Liver (tissue), 9 donors: ENCODE measurements around the gene AMD1. TPM values are rescaled to one million over a fixed set of nuclear protein-coding genes. Genes with fewer than 3 reads are reported as not detected.

ENCODE experiments used
- DNase-seq: peaks from one replicate; pipeline ENCODE4 v3.0.0-alpha.2; 2017; ENCODE audit warnings: low spot score
- H3K27ac ChIP-seq, 2 donors: one replicate each; pipeline ENCODE4 v1.7.0; 2013; ENCODE audit warnings: inconsistent platforms in 2 of 2, low read length in 2 of 2, control low read depth in 1 of 2, low read depth in 1 of 2, mild to moderate bottlenecking in 1 of 2
- H3K27me3 ChIP-seq, 4 donors: one replicate each; pipeline versions ENCODE4 v1.6.1 to v1.7.0; 2013; ENCODE audit warnings: low read length in 3 of 4, inconsistent platforms in 1 of 4, mild to moderate bottlenecking in 1 of 4, moderate library complexity in 1 of 4; ENCODE audit not compliant: control insufficient read depth in 4 of 4, insufficient read depth in 4 of 4
- H3K36me3 ChIP-seq, 4 donors: one replicate each; pipeline versions ENCODE4 v1.6.1 to v1.7.0; 2013; ENCODE audit warnings: low read length in 3 of 4, mild to moderate bottlenecking in 3 of 4, low read depth in 1 of 4, moderate library complexity in 1 of 4; ENCODE audit not compliant: control insufficient read depth in 4 of 4, insufficient read depth in 3 of 4
- H3K4me1 ChIP-seq, 4 donors: one replicate each; pipeline versions ENCODE4 v1.6.1 to v1.7.0; 2013; ENCODE audit warnings: low read length in 3 of 4, mild to moderate bottlenecking in 3 of 4, moderate library complexity in 1 of 4; ENCODE audit not compliant: control insufficient read depth in 4 of 4, insufficient read depth in 4 of 4
- H3K4me3 ChIP-seq, 3 donors: one replicate each; pipeline versions ENCODE4 v1.6.1 to v1.7.0; 2013; ENCODE audit warnings: low read length in 3 of 3, control low read depth in 1 of 3, low read depth in 1 of 3, mild to moderate bottlenecking in 1 of 3
- H3K9ac ChIP-seq, 2 donors: one replicate each; pipeline ENCODE4 v1.7.0; 2013; ENCODE audit warnings: low read length in 2 of 2, mild to moderate bottlenecking in 2 of 2, moderate library complexity in 2 of 2, control low read depth in 1 of 2, low read depth in 1 of 2
- H3K9me3 ChIP-seq, 4 donors: one replicate each; pipeline versions ENCODE4 v1.6.1 to v1.7.0; 2013; ENCODE audit warnings: low read length in 3 of 4; ENCODE audit not compliant: control insufficient read depth in 4 of 4
- EGR1 ChIP-seq, 2 donors: IDR thresholded peaks; 2 replicates each; pipeline ENCODE4 v1.6.1; 2016 to 2018; ENCODE audit warnings: antibody characterized with exemption in 2 of 2, low read depth in 2 of 2
- FOXA1 ChIP-seq: IDR thresholded peaks from 2 replicates; pipeline ENCODE4 v1.6.1; 2016; ENCODE audit warnings: antibody characterized with exemption
- FOXA2 ChIP-seq: IDR thresholded peaks from 2 replicates; pipeline ENCODE4 v1.6.1; 2016; ENCODE audit warnings: antibody characterized with exemption
- GABPA ChIP-seq, 2 donors: IDR thresholded peaks in 1 of 2; conservative IDR thresholded peaks in 1 of 2; 2 replicates each; pipeline ENCODE4 v1.6.1; 2016; ENCODE audit warnings: antibody characterized with exemption in 2 of 2, mild to moderate bottlenecking in 1 of 2, moderate library complexity in 1 of 2
- HNF4A ChIP-seq, 2 donors: conservative IDR thresholded peaks; 2 replicates each; pipeline ENCODE4 v1.6.1; 2016; ENCODE audit warnings: antibody characterized with exemption in 2 of 2, mild to moderate bottlenecking in 2 of 2
- HNF4G ChIP-seq: IDR thresholded peaks from 2 replicates; pipeline ENCODE4 v1.6.1; 2016; ENCODE audit warnings: antibody characterized with exemption
- JUND ChIP-seq, 2 donors: IDR thresholded peaks; 2 replicates each; pipeline ENCODE4 v1.6.1; 2016; ENCODE audit warnings: antibody characterized with exemption in 2 of 2
- NR2F2 ChIP-seq: IDR thresholded peaks from 2 replicates; pipeline ENCODE4 v1.6.1; 2016; ENCODE audit warnings: antibody characterized with exemption
- RAD21 ChIP-seq, 2 donors: IDR thresholded peaks; 2 replicates each; pipeline ENCODE4 v1.6.1; 2016; ENCODE audit warnings: antibody characterized with exemption in 2 of 2, mild to moderate bottlenecking in 2 of 2
- RXRA ChIP-seq, 2 donors: IDR thresholded peaks; 2 replicates each; pipeline ENCODE4 v1.6.1; 2017 to 2018; ENCODE audit warnings: antibody characterized with exemption in 2 of 2, mild to moderate bottlenecking in 1 of 2
- SP1 ChIP-seq: IDR thresholded peaks from 2 replicates; pipeline ENCODE4 v1.6.1; 2018; ENCODE audit warnings: antibody characterized with exemption, mild to moderate bottlenecking
- TAF1 ChIP-seq: conservative IDR thresholded peaks from 2 replicates; pipeline ENCODE4 v1.6.1; 2016; ENCODE audit warnings: antibody characterized with exemption, mild to moderate bottlenecking
- YY1 ChIP-seq: IDR thresholded peaks from 2 replicates; pipeline ENCODE4 v1.6.1; 2016; ENCODE audit warnings: antibody characterized with exemption, mild to moderate bottlenecking
- ZBTB33 ChIP-seq: IDR thresholded peaks from 2 replicates; pipeline ENCODE4 v1.6.1; 2016; ENCODE audit warnings: antibody characterized with exemption
- WGBS: extraction: QIAGEN DNeasy Blood & Tissue Kit; methylation state at CpG from one replicate; pipeline ENCODE4 v1.1.7; 2013; 5-methylcytosine and 5-hydroxymethylcytosine counted together
- polyA plus RNA-seq, 2 donors: library from polyadenylated mRNA; stranded (reverse) in 1 of 2; unstranded in 1 of 2; fragments of 200-250 nt in 1 of 2; fragments of >200 nt in 1 of 2; fragmentation: Nextera tagmentation in 1 of 2; extraction: Ambion mirVana in 1 of 2; gene quantifications; one replicate each; pipeline versions ENCODE4 v1.2.1 to v1.2.3, GENCODE V29; 2013 to 2015
- total RNA-seq, 2 donors: library from RNA; depleted of rRNA; stranded (reverse); fragments of >200 nt; gene quantifications; one replicate each; pipeline ENCODE4 v1.2.3, GENCODE V29; 2014
- TF ChIP-seq, protein P1 (sequence below): IDR thresholded peaks from 2 replicates; pipeline ENCODE4 v1.6.1; 2016; ENCODE audit warnings: antibody characterized with exemption
- TF ChIP-seq, protein P2 (sequence below): fragments of 150-350 bp; IDR thresholded peaks from 2 replicates; pipeline ENCODE4 v1.5.1; 2017; ENCODE audit warnings: improper control_type of control experiment, low read depth, low read length; ENCODE audit not compliant: missing input control
- TF ChIP-seq, protein P3 (sequence below): IDR thresholded peaks from 2 replicates; pipeline ENCODE4 v1.6.1; 2016; ENCODE audit warnings: antibody characterized with exemption, mild to moderate bottlenecking
- TF ChIP-seq, protein P4 (sequence below): IDR thresholded peaks from 2 replicates; pipeline ENCODE4 v1.6.1; 2016; ENCODE audit warnings: antibody characterized with exemption
- donor health status: healthy.
- donor health status: healthy.
- donor health status: healthy.
- donor health status: healthy.
- donor health status: healthy.

Gene AMD1
- total and polyA plus RNA-seq, 4 donors = 14.5 to 46.4 (median 32.7) TPM

DNA sequence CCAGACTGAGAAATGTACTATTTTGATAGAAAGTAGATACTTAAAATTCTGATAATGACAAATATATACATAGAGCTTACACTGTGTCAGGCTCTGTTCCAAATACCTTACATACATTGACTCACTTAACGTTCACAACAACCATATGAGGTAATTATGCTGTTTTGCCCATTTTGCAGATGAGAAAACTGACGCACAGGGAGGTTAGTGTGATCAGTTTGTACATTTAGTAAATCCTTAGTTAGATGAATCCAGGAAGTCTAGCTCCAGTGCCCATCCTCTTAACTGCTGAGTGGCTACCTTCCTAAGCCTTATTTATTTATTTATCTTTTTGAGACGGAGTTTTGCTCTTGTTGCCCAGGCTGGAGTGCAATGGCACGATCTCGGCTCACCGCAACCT, 60.6 kb downstream of the AMD1 start:
- Histone ChIP-seq H3K9ac (no peak overlapping the region), H3K27ac (no peak overlapping the region), H3K4me3 (no peak overlapping the region), H3K36me3 (no peaks in the 10 kb centered on the region), H3K9me3 (no peaks in the 10 kb centered on the region), H3K4me1 (no peaks in the 10 kb centered on the region), H3K27me3 (no peaks in the 10 kb centered on the region)
- no peak for DNase-seq
- WGBS = 91% methylated on average over 6 of the region's 6 CpGs
- TF ChIP-seq TAF1 (no peak), YY1 (no peak), FOXA2 (no peak), GABPA (IDR thresholded peaks at IDR 0.05 in 1 of 2, conservative IDR thresholded peaks at IDR 0.05 in 1 of 2) (no peak), EGR1 (IDR thresholded peaks at IDR 0.05; ENCODE audit: low read depth in 2 of 2) (no peak), SP1 (no peak), HNF4A (conservative IDR thresholded peaks at IDR 0.05) (no peak), JUND (IDR thresholded peaks at IDR 0.05) (no peak), HNF4G (no peak), NR2F2 (no peak), FOXA1 (no peak), RAD21 (IDR thresholded peaks at IDR 0.05) (no peak), RXRA (IDR thresholded peaks at IDR 0.05) (no peak), ZBTB33 (no peak)
- TF ChIP-seq, protein P1, sequence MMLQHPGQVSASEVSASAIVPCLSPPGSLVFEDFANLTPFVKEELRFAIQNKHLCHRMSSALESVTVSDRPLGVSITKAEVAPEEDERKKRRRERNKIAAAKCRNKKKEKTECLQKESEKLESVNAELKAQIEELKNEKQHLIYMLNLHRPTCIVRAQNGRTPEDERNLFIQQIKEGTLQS = no peak
- TF ChIP-seq, protein P2, sequence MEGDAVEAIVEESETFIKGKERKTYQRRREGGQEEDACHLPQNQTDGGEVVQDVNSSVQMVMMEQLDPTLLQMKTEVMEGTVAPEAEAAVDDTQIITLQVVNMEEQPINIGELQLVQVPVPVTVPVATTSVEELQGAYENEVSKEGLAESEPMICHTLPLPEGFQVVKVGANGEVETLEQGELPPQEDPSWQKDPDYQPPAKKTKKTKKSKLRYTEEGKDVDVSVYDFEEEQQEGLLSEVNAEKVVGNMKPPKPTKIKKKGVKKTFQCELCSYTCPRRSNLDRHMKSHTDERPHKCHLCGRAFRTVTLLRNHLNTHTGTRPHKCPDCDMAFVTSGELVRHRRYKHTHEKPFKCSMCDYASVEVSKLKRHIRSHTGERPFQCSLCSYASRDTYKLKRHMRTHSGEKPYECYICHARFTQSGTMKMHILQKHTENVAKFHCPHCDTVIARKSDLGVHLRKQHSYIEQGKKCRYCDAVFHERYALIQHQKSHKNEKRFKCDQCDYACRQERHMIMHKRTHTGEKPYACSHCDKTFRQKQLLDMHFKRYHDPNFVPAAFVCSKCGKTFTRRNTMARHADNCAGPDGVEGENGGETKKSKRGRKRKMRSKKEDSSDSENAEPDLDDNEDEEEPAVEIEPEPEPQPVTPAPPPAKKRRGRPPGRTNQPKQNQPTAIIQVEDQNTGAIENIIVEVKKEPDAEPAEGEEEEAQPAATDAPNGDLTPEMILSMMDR = no peak
- TF ChIP-seq, protein P3, sequence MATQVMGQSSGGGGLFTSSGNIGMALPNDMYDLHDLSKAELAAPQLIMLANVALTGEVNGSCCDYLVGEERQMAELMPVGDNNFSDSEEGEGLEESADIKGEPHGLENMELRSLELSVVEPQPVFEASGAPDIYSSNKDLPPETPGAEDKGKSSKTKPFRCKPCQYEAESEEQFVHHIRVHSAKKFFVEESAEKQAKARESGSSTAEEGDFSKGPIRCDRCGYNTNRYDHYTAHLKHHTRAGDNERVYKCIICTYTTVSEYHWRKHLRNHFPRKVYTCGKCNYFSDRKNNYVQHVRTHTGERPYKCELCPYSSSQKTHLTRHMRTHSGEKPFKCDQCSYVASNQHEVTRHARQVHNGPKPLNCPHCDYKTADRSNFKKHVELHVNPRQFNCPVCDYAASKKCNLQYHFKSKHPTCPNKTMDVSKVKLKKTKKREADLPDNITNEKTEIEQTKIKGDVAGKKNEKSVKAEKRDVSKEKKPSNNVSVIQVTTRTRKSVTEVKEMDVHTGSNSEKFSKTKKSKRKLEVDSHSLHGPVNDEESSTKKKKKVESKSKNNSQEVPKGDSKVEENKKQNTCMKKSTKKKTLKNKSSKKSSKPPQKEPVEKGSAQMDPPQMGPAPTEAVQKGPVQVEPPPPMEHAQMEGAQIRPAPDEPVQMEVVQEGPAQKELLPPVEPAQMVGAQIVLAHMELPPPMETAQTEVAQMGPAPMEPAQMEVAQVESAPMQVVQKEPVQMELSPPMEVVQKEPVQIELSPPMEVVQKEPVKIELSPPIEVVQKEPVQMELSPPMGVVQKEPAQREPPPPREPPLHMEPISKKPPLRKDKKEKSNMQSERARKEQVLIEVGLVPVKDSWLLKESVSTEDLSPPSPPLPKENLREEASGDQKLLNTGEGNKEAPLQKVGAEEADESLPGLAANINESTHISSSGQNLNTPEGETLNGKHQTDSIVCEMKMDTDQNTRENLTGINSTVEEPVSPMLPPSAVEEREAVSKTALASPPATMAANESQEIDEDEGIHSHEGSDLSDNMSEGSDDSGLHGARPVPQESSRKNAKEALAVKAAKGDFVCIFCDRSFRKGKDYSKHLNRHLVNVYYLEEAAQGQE = no peak
- TF ChIP-seq, protein P4, sequence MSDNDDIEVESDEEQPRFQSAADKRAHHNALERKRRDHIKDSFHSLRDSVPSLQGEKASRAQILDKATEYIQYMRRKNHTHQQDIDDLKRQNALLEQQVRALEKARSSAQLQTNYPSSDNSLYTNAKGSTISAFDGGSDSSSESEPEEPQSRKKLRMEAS = no peak
